H1 (cell line): ENCODE results near the gene SAMMSON. TPM values are rescaled to one million over a fixed set of nuclear protein-coding genes. Genes with fewer than 3 reads are reported as not detected.

Source experiments
- CTCF ChIA-PET: fragments of 300-600 bp; sonication (Branson Sonifier 250); formaldehyde crosslinking; loops from one replicate; lab custom pipeline; 2021; ENCODE audit not compliant: partially characterized antibody; lab: Charles Lee
- POLR2A ChIA-PET: fragments of 300-600 bp; sonication (Branson Sonifier 250); formaldehyde crosslinking; loops from one replicate; lab custom pipeline; 2021; ENCODE audit warnings: inconsistent platforms; ENCODE audit not compliant: partially characterized antibody; lab: Charles Lee
- DNase-seq, 2 experiments: peaks; one replicate each; pipeline versions ENCODE4 v3.0.0 to v3.0.0-alpha.2; 2010 to 2022; ENCODE audit warnings: low spot score in 2 of 2, low read depth in 1 of 2, mixed read lengths in 1 of 2
- FAIRE-seq: peaks from 2 replicates; lab custom pipeline; 2011; peaks lifted over from hg19 to GRCh38; lab: Jason Lieb, UNC
- H2AFZ ChIP-seq: 2 replicates; pipeline ENCODE4 v1.8.1; 2012; ENCODE audit warnings: low read length, inconsistent platforms
- H2AK5ac ChIP-seq: 2 replicates; pipeline ENCODE4 v1.6.1; 2013; ENCODE audit warnings: low read depth, low read length
- H2BK120ac ChIP-seq: replicated peaks from 2 replicates; pipeline ENCODE3; 2013; ENCODE audit warnings: low read depth, low read length, inconsistent platforms
- H2BK12ac ChIP-seq: 2 replicates; pipeline ENCODE4 v1.6.1; 2013; ENCODE audit warnings: low read depth, low read length
- H2BK15ac ChIP-seq: 2 replicates; pipeline ENCODE4 v1.6.1; 2013; ENCODE audit warnings: low read length
- H2BK20ac ChIP-seq: 2 replicates; pipeline ENCODE4 v1.6.1; 2013; ENCODE audit warnings: low read length
- H2BK5ac ChIP-seq: 2 replicates; pipeline ENCODE4 v1.6.1; 2013; ENCODE audit warnings: low read depth, low read length
- H3K14ac ChIP-seq: 2 replicates; pipeline ENCODE4 v1.6.1; 2013; ENCODE audit warnings: inconsistent platforms; ENCODE audit not compliant: insufficient read length
- H3K18ac ChIP-seq: 2 replicates; pipeline ENCODE4 v1.6.1; 2013; ENCODE audit warnings: low read length; ENCODE audit errors: extremely low read depth
- H3K23ac ChIP-seq: 2 replicates; pipeline ENCODE4 v1.6.1; 2013; ENCODE audit warnings: inconsistent platforms; ENCODE audit not compliant: insufficient read length
- H3K23me2 ChIP-seq: 2 replicates; pipeline ENCODE4 v1.6.1; 2013; ENCODE audit warnings: low read depth, low read length
- H3K27ac ChIP-seq: 2 replicates; pipeline ENCODE4 v1.6.1; 2011; ENCODE audit warnings: low read depth, low read length, inconsistent platforms
- H3K27me3 ChIP-seq, 4 experiments: replicated peaks in 1 of 4; 1 replicate in 1 of 4; 2 replicates in 3 of 4; pipeline versions ENCODE4 v1.6.1 to v1.8.1; 2011 to 2013; ENCODE audit warnings: low read length in 3 of 4, mild to moderate bottlenecking in 3 of 4, inconsistent platforms in 2 of 4, mixed read lengths in 2 of 4, moderate library complexity in 1 of 4; ENCODE audit not compliant: control insufficient read depth in 3 of 4, insufficient read depth in 3 of 4; ENCODE audit errors: extremely low read depth in 1 of 4
- H3K36me3 ChIP-seq, 4 experiments: 2 replicates each; pipeline versions ENCODE4 v1.6.1 to v1.8.1; 2011 to 2013; ENCODE audit warnings: mild to moderate bottlenecking in 4 of 4, low read length in 3 of 4, moderate library complexity in 2 of 4, control low read depth in 1 of 4, inconsistent platforms in 1 of 4; ENCODE audit not compliant: insufficient read depth in 4 of 4, control insufficient read depth in 2 of 4
- H3K4ac ChIP-seq: replicated peaks from 2 replicates; pipeline ENCODE3; 2013; ENCODE audit warnings: low read length, low read depth, mixed read lengths, inconsistent platforms; ENCODE audit not compliant: insufficient read length
- H3K4me1 ChIP-seq, 4 experiments: replicated peaks in 1 of 4; 1 replicate in 1 of 4; 2 replicates in 3 of 4; pipeline versions ENCODE4 v1.6.1 to v1.8.1; 2011 to 2013; ENCODE audit warnings: low read length in 3 of 4, inconsistent platforms in 2 of 4, mixed read lengths in 1 of 4; ENCODE audit not compliant: insufficient read depth in 4 of 4, control insufficient read depth in 3 of 4
- H3K4me2 ChIP-seq, 2 experiments: 2 replicates each; pipeline versions ENCODE4 v1.6.1 to v1.8.1; 2011 to 2013; ENCODE audit warnings: low read depth in 2 of 2, low read length in 2 of 2, control low read depth in 1 of 2, inconsistent platforms in 1 of 2, mild to moderate bottlenecking in 1 of 2; ENCODE audit not compliant: insufficient read depth in 1 of 2
- H3K4me3 ChIP-seq, 4 experiments: fragments of 200-600, 300-600 bp in 1 of 4; sonication (generic), shearing (Covaris generic), sonication (Bioruptor Twin) in 1 of 4; 2 replicates each; pipeline versions ENCODE4 v1.5.1 to v1.8.1; 2011 to 2016; ENCODE audit warnings: low read length in 4 of 4, low read depth in 3 of 4, control low read depth in 2 of 4, inconsistent platforms in 2 of 4, mild to moderate bottlenecking in 2 of 4, mixed read lengths in 1 of 4, moderate library complexity in 1 of 4; ENCODE audit not compliant: insufficient read depth in 2 of 4; ENCODE audit errors: extremely low read depth in 1 of 4
- H3K56ac ChIP-seq: replicated peaks from 2 replicates; pipeline ENCODE3; 2013; ENCODE audit warnings: low read depth, mild to moderate bottlenecking, mixed read lengths, low read length, inconsistent platforms; ENCODE audit not compliant: insufficient read length
- H3K79me1 ChIP-seq: 2 replicates; pipeline ENCODE4 v1.6.1; 2013; ENCODE audit warnings: low read depth, low read length, control low read depth
- H3K79me2 ChIP-seq, 2 experiments: 2 replicates each; pipeline versions ENCODE4 v1.6.1 to v1.8.1; 2012 to 2013; ENCODE audit warnings: low read length in 2 of 2, mild to moderate bottlenecking in 2 of 2, inconsistent platforms in 1 of 2; ENCODE audit not compliant: insufficient read depth in 2 of 2, control insufficient read depth in 1 of 2
- H3K9ac ChIP-seq, 4 experiments: replicated peaks in 1 of 4; 1 replicate in 1 of 4; 2 replicates in 3 of 4; pipeline versions ENCODE4 v1.6.1 to v1.8.1; 2011 to 2013; ENCODE audit warnings: low read depth in 3 of 4, low read length in 3 of 4, control low read depth in 2 of 4, mild to moderate bottlenecking in 2 of 4, moderate library complexity in 2 of 4, inconsistent platforms in 1 of 4; ENCODE audit errors: extremely low read depth in 1 of 4
- H3K9me3 ChIP-seq, 2 experiments: 2 replicates each; pipeline versions ENCODE4 v1.6.1 to v1.8.1; 2012 to 2013; ENCODE audit warnings: mild to moderate bottlenecking in 2 of 2, moderate library complexity in 2 of 2, control low read depth in 1 of 2, inconsistent platforms in 1 of 2, low read depth in 1 of 2, low read length in 1 of 2, mixed read lengths in 1 of 2; ENCODE audit not compliant: insufficient read depth in 2 of 2
- H4K20me1 ChIP-seq, 2 experiments: replicated peaks in 1 of 2; 2 replicates each; pipeline versions ENCODE3 to v1.8.1; 2011 to 2013; ENCODE audit warnings: inconsistent platforms in 2 of 2, low read length in 2 of 2, mild to moderate bottlenecking in 1 of 2; ENCODE audit not compliant: insufficient read depth in 2 of 2, control insufficient read depth in 1 of 2
- H4K5ac ChIP-seq: 2 replicates; pipeline ENCODE4 v1.6.1; 2013; ENCODE audit warnings: low read length, low read depth, mixed read lengths, inconsistent platforms; ENCODE audit not compliant: insufficient read length
- H4K8ac ChIP-seq: 2 replicates; pipeline ENCODE4 v1.8.0; 2013; ENCODE audit warnings: mild to moderate bottlenecking, moderate library complexity, low read length, inconsistent platforms; ENCODE audit not compliant: insufficient read depth; ENCODE audit errors: extremely low read depth
- H4K91ac ChIP-seq: replicated peaks from 2 replicates; pipeline ENCODE3; 2013; ENCODE audit warnings: low read length, mixed read lengths, inconsistent platforms; ENCODE audit not compliant: insufficient read length
- MAX ChIP-seq: IDR thresholded peaks from 2 replicates; pipeline ENCODE4 v1.6.1; 2012; ENCODE audit warnings: inconsistent platforms
- RAD21 ChIP-seq, 2 experiments: IDR thresholded peaks in 1 of 2; conservative IDR thresholded peaks in 1 of 2; 2 replicates each; pipeline ENCODE4 v1.6.1; 2011; ENCODE audit warnings: low read depth in 2 of 2, low read length in 2 of 2, improper control_type of control experiment in 1 of 2, inconsistent platforms in 1 of 2, mild to moderate bottlenecking in 1 of 2, moderate library complexity in 1 of 2
- SUZ12 ChIP-seq: fragments of 200-600 bp; sonication (generic); IDR thresholded peaks from 2 replicates; pipeline ENCODE4 v1.6.1; 2012; ENCODE audit warnings: mild to moderate bottlenecking, inconsistent platforms, low read length, moderate library complexity, mixed read lengths
- TCF12 ChIP-seq: IDR thresholded peaks from 2 replicates; pipeline ENCODE4 v1.6.1; 2011; ENCODE audit warnings: low read depth, mild to moderate bottlenecking, low read length
- USF2 ChIP-seq: IDR thresholded peaks from 2 replicates; pipeline ENCODE4 v1.6.1; 2011; ENCODE audit warnings: low read length, improper control_type of control experiment
- ZNF274 ChIP-seq: IDR thresholded peaks from 2 replicates; pipeline ENCODE4 v1.7.0; 2012; ENCODE audit warnings: low read length, borderline replicate concordance; ENCODE audit errors: extremely low read depth
- WGBS, 2 experiments: shearing (Covaris generic) in 1 of 2; methylation state at CpG; one replicate each; pipeline versions ENCODE4 v1.1.6 to v1.1.7; 2013 to 2015; ENCODE audit warnings: low lambda C conversion rate in 2 of 2, mixed read lengths in 2 of 2, inconsistent platforms in 1 of 2, low coverage in 1 of 2, missing lambda C conversion rate in 1 of 2; ENCODE audit not compliant: insufficient replicate concordance in 2 of 2, insufficient coverage in 1 of 2, insufficient read length in 1 of 2; ENCODE audit errors: extremely low coverage in 1 of 2, missing lambda C conversion rate in 1 of 2; 5-methylcytosine and 5-hydroxymethylcytosine counted together
- polyA plus RNA-seq, 7 experiments: library from polyadenylated mRNA; depleted of rRNA in 3 of 7; stranded (reverse) in 5 of 7; unstranded in 2 of 7; fragments of >200 nt in 5 of 7; fragments of 200-250 nt in 2 of 7; gene quantifications; 1 replicate in 5 of 7; 2 replicates in 1 of 7; 4 replicates in 1 of 7; pipeline versions ENCODE4 v1.2.1 to v1.2.3, GENCODE V29; 2011 to 2013; ENCODE audit warnings: missing spikeins in 2 of 7, mixed read lengths in 2 of 7
- total RNA-seq: library from RNA; stranded (reverse); fragmentation: NEBNext Ultra II Directional; extraction: Animal tissue kit (Norgen Biotek cat#: 25700); gene quantifications from 2 replicates; pipeline ENCODE4 v1.2.1, GENCODE V29; 2021

The SAMMSON gene
- total and polyA plus RNA-seq, 2 of the 8 experiments (the other 6 are each of a cell fraction or from before 2014, with no cell fraction given): not detected

- no peak overlapping the region for H4K8ac ChIP-seq
- H3K27ac ChIP-seq: no peak overlapping the region
- no peak overlapping the region for H4K91ac ChIP-seq
- no peak overlapping the region for H3K4me2 ChIP-seq
- TF ChIP-seq ZNF274 (no peak), USF2 (no peak), TCF12 (no peak), MAX (no peak), SUZ12 (no peak), RAD21 (IDR thresholded peaks at IDR 0.05 in 1 of 2, conservative IDR thresholded peaks at IDR 0.05 in 1 of 2; ENCODE audit: low read depth in 2 of 2, low read length in 2 of 2) (no peak)
- no peak overlapping the region for H2AFZ ChIP-seq
- no peak overlapping the region for H2BK12ac ChIP-seq
- no peak overlapping the region for H2AK5ac ChIP-seq
- H2BK120ac ChIP-seq: no peak overlapping the region
- no peaks in the 10 kb centered on the region for H3K23me2 ChIP-seq
- no peaks in the 10 kb centered on the region for H3K9me3 ChIP-seq
- H3K27me3 ChIP-seq: no peaks in the 10 kb centered on the region
- no peaks in the 10 kb centered on the region for H3K79me2 ChIP-seq
- DNase-seq: no peak
- H3K4ac ChIP-seq: no peak overlapping the region
- no peak overlapping the region for H2BK15ac ChIP-seq
- H3K9ac ChIP-seq: no peak overlapping the region
- no peak overlapping the region for H3K18ac ChIP-seq
- H3K36me3 ChIP-seq: no peaks in the 10 kb centered on the region
- H4K5ac ChIP-seq: no peak overlapping the region
- CTCF ChIA-PET: no interaction called here
- H2BK20ac ChIP-seq: no peak overlapping the region
- no peak overlapping the region for H3K56ac ChIP-seq
- no peak for FAIRE-seq
- no peak overlapping the region for H2BK5ac ChIP-seq
- H3K4me1 ChIP-seq: peaks cover 0 to 3% (median 0%) of the 10 kb centered on the region in 4 experiments; a peak in 1 of 7 replicates
- 89% methylated on average over 4 of the region's 4 CpGs; no CpG with 5 or more reads in 1 of the 2 experiments for WGBS, 2 experiments
- POLR2A ChIA-PET: interaction anchor here (1.6 kb wide), 1 partner anchor 13 kb away, joined by 3 read pairs; no protein-coding TSS in a partner anchor
- no peaks in the 10 kb centered on the region for H3K79me1 ChIP-seq
- no peak overlapping the region for H3K4me3 ChIP-seq
- H4K20me1 ChIP-seq: no peaks in the 10 kb centered on the region
- no peak overlapping the region for H3K14ac ChIP-seq
- no peak overlapping the region for H3K23ac ChIP-seq
Observed at GRCh38 chr3:70000563-70001081, 1.1 kb downstream of the SAMMSON start.
